Keratinocyte (primary cell): ENCODE measurements around the gene CCDC18.

Experiments
- CTCF ChIP-seq, 3 experiments: IDR thresholded peaks in 1 of 3; conservative IDR thresholded peaks in 1 of 3; optimal IDR thresholded peaks in 1 of 3; 2 replicates in 2 of 3; 3 replicates in 1 of 3; pipeline versions ENCODE3 to v1.5.1; 2011; ENCODE audit warnings: low read length in 3 of 3, mild to moderate bottlenecking in 3 of 3, moderate library complexity in 2 of 3, control low read depth in 1 of 3, inconsistent platforms in 1 of 3; ENCODE audit not compliant: insufficient read depth in 2 of 3; ENCODE audit errors: extremely low read depth in 1 of 3
- EZH2 ChIP-seq: IDR thresholded peaks from one replicate; pipeline ENCODE4 v1.6.1; 2012; ENCODE audit warnings: inconsistent platforms, mild to moderate bottlenecking, low read length, moderate library complexity

GRCh38 chr1:93132638-93133037 is 47.9 kb upstream of the CCDC18 start:
- no peak for TF ChIP-seq CTCF (optimal IDR thresholded peaks at IDR 0.05 in 1 of 3, IDR thresholded peaks at IDR 0.05 in 1 of 3, conservative IDR thresholded peaks at IDR 0.05 in 1 of 3; ENCODE audit: extremely low read depth in 1 of 3, insufficient read depth in 2 of 3, low read length in 3 of 3)
- TF ChIP-seq EZH2: no peak
